ENCODE results near the gene DCX. TPM values are rescaled to one million over a fixed set of nuclear protein-coding genes. Genes with fewer than 3 reads are reported as not detected.

Gene DCX
- polyA plus RNA-seq, 3 donors, result not detected

- Mint-ChIP-seq H3K27me3 (ENCODE audit: low read depth in 3 of 3) (peaks cover 0 to 4% (median 0%) of the 10 kb centered on the region in 3 donors), H3K4me1 (no peaks in the 10 kb centered on the region), H3K9me3 (peaks cover 0 to 3% (median 0%) of the 10 kb centered on the region in 7 donors), H3K4me3 (no peak overlapping the region), H3K27ac (no peak overlapping the region), H3K36me3 (no peaks in the 10 kb centered on the region)
- no peaks in the 10 kb centered on the region for H4K20me1 ChIP-seq (ENCODE audit: insufficient read depth, low read length)
- no peak overlapping the region for H3K4me3 ChIP-seq (replicated peaks in 1 of 3; ENCODE audit: low read depth in 2 of 3, low read length in 3 of 3)
- H3K4me1 ChIP-seq (ENCODE audit: control insufficient read depth in 1 of 2, insufficient read depth in 2 of 2, low read length in 2 of 2), result no peaks in the 10 kb centered on the region
- no peak for DNase-seq
- H3K27ac ChIP-seq (ENCODE audit: low read depth in 1 of 2, low read length in 2 of 2), result no peak overlapping the region
- TF ChIP-seq, protein P1, sequence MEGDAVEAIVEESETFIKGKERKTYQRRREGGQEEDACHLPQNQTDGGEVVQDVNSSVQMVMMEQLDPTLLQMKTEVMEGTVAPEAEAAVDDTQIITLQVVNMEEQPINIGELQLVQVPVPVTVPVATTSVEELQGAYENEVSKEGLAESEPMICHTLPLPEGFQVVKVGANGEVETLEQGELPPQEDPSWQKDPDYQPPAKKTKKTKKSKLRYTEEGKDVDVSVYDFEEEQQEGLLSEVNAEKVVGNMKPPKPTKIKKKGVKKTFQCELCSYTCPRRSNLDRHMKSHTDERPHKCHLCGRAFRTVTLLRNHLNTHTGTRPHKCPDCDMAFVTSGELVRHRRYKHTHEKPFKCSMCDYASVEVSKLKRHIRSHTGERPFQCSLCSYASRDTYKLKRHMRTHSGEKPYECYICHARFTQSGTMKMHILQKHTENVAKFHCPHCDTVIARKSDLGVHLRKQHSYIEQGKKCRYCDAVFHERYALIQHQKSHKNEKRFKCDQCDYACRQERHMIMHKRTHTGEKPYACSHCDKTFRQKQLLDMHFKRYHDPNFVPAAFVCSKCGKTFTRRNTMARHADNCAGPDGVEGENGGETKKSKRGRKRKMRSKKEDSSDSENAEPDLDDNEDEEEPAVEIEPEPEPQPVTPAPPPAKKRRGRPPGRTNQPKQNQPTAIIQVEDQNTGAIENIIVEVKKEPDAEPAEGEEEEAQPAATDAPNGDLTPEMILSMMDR (IDR thresholded peaks at IDR 0.05), result no peak
- no peak overlapping the region for H2AFZ ChIP-seq (ENCODE audit: insufficient read depth, low read depth, low read length, poor library complexity, severe bottlenecking)
- WGBS (ENCODE audit: insufficient coverage), result no CpG with 5 or more reads among the region's 2 CpGs
- intact Hi-C loops (cut with micrococcal nuclease), result no loop called here
- H3K79me2 ChIP-seq (ENCODE audit: insufficient read depth, low read length), result no peaks in the 10 kb centered on the region
- no peaks in the 10 kb centered on the region for H3K36me3 ChIP-seq (replicated peaks in 1 of 2; ENCODE audit: control insufficient read depth in 1 of 2, insufficient read depth in 2 of 2, low read length in 2 of 2)
- no peak overlapping the region for H3K9ac ChIP-seq (ENCODE audit: insufficient read depth, low read length, poor library complexity, severe bottlenecking)
- H3K27me3 ChIP-seq (ENCODE audit: control insufficient read depth in 2 of 2, insufficient read depth in 2 of 2, low read length in 2 of 2), result no peaks in the 10 kb centered on the region
- no peaks in the 10 kb centered on the region for H3K9me3 ChIP-seq (replicated peaks in 1 of 2; ENCODE audit: control insufficient read depth in 1 of 2, insufficient read depth in 1 of 2, low read length in 2 of 2)
- H3K4me2 ChIP-seq (replicated peaks; ENCODE audit: extremely low read depth, low read length, poor library complexity, severe bottlenecking), result no peak overlapping the region
Observed at GRCh38 chrX:111355523-111356115, 56.4 kb downstream of the DCX start.

- no peak overlapping the region for H3K4me3 ChIP-seq (replicated peaks in 1 of 3; ENCODE audit: low read depth in 2 of 3, low read length in 3 of 3)
- TF ChIP-seq, protein P1 (IDR thresholded peaks at IDR 0.05), result no peak
- H2AFZ ChIP-seq (ENCODE audit: insufficient read depth, low read depth, low read length, poor library complexity, severe bottlenecking), result no peak overlapping the region
- H3K4me1 ChIP-seq (ENCODE audit: control insufficient read depth in 1 of 2, insufficient read depth in 2 of 2, low read length in 2 of 2), result no peaks in the 10 kb centered on the region
- no peaks in the 10 kb centered on the region for H3K79me2 ChIP-seq (ENCODE audit: insufficient read depth, low read length)
- no peaks in the 10 kb centered on the region for H3K27me3 ChIP-seq (ENCODE audit: control insufficient read depth in 2 of 2, insufficient read depth in 2 of 2, low read length in 2 of 2)
- DNase-seq, result no peak
- no peaks in the 10 kb centered on the region for H4K20me1 ChIP-seq (ENCODE audit: insufficient read depth, low read length)
- intact Hi-C loops (cut with micrococcal nuclease), result no loop called here
- H3K36me3 ChIP-seq (replicated peaks in 1 of 2; ENCODE audit: control insufficient read depth in 1 of 2, insufficient read depth in 2 of 2, low read length in 2 of 2), result no peaks in the 10 kb centered on the region
- Mint-ChIP-seq H3K36me3 (no peaks in the 10 kb centered on the region), H3K9me3 (peaks cover 0 to 3% (median 0%) of the 10 kb centered on the region in 7 donors), H3K27ac (no peak overlapping the region), H3K4me1 (no peaks in the 10 kb centered on the region), H3K27me3 (ENCODE audit: low read depth in 3 of 3) (peaks cover 0 to 7% (median 0%) of the 10 kb centered on the region in 3 donors), H3K4me3 (no peak overlapping the region)
- H3K27ac ChIP-seq (ENCODE audit: low read depth in 1 of 2, low read length in 2 of 2), result no peak overlapping the region
- no peak overlapping the region for H3K9ac ChIP-seq (ENCODE audit: insufficient read depth, low read length, poor library complexity, severe bottlenecking)
- H3K9me3 ChIP-seq (replicated peaks in 1 of 2; ENCODE audit: control insufficient read depth in 1 of 2, insufficient read depth in 1 of 2, low read length in 2 of 2), result no peaks in the 10 kb centered on the region
- no peak overlapping the region for H3K4me2 ChIP-seq (replicated peaks; ENCODE audit: extremely low read depth, low read length, poor library complexity, severe bottlenecking)
- WGBS (ENCODE audit: insufficient coverage), result no CpG with 5 or more reads among the region's 1 CpG
Observed at GRCh38 chrX:111354496-111354895, 57.5 kb downstream of the DCX start.
